ENCODE data around the gene ARID3A.
A peak's percentile ranks its signal among the peaks of the same experiment; 100 is the strongest.

ARID3A gene

DNA sequence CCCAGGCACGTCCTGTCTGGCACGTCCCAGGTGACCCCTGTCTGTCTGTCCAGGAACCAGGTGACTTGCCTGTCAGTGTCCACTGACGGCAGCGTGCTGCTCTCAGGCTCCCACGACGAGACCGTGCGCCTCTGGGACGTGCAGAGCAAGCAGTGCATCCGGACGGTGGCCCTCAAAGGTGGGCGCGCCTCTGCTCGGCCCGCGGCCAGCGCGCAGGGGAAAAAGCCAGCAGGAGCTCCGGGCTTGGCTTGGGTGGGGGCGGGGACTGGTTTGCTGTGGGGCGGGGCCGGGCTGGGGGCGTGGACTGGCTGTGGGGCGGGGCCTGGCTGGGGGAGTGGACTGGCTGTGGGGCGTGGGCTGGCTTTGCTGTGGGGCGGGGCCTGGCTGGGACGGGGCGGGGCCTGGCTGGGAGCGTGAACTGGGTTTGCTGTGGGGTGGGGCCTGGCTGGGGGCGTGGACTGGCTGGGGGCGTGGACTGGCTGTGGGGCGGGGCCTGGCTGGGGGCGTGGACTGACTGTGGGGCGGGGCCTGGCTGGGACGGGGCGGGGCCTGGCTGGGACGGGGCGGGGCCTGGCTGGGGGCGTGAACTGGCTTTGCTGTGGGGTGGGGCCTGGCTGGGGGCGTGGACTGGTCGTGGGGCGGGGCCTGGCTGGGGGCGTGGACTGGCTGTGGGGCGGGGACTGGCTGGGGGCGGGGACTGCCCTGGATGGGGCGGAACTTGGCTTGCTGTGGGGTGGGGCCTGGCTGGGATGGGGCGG is 65.5 kb downstream of the ARID3A start:
- Mint-ChIP-seq H3K27ac (no peak overlapping the region), H3K27me3 (ENCODE audit: low read depth, poor library complexity) (peaks cover 14% of the 10 kb centered on the region), H3K36me3 (ENCODE audit: low read depth) (peaks cover 17% of the 10 kb centered on the region), H3K4me1 (peaks cover 23% of the 10 kb centered on the region), H3K9me3 (no peaks in the 10 kb centered on the region), H3K4me3 (no peak overlapping the region)
- DNase-seq, result peak; percentile 69
- TF ChIP-seq CTCF (IDR thresholded peaks at IDR 0.05), result no peak

DNA sequence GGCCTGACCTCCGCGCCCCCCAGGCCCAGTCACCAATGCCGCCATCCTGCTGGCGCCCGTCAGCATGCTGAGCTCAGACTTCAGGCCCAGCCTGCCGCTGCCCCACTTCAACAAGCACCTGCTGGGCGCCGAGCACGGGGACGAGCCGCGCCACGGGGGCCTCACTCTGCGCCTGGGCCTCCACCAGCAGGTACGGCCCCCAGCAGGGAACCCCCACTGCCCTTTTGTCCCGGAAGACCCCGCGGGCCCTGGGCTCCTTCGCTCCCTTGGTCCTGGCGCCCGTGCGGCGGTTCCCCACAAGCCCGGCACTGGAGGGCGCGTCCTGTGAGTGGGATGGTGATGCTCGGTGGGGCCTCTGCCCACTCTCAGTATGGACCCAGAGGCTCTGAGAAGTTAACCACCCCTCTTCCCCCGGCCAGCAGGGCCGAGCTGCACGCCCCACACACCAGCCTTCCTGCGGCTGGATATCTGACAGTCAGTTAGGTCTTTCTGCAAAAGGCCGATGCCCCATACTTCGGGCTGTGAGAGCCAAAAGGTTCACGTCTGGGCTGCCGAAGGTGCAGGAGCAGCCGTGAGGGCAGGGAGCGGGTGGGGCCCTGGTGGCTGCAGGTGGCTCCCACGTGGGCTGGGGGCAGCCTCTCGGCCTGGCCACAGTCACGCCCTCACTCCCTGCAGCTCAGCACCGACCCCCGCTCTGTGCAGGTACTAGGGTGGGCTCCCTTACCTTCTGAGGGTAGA is 66.3 kb downstream of the ARID3A start:
- no peak for DNase-seq
- H3K27me3 Mint-ChIP-seq (ENCODE audit: low read depth, poor library complexity), result peaks cover 22% of the 10 kb centered on the region
- H3K4me1 Mint-ChIP-seq, result peaks cover 23% of the 10 kb centered on the region
- H3K36me3 Mint-ChIP-seq (ENCODE audit: low read depth), result peaks cover 10% of the 10 kb centered on the region
- no peak overlapping the region for H3K27ac Mint-ChIP-seq
- no peaks in the 10 kb centered on the region for H3K9me3 Mint-ChIP-seq
- no peak for TF ChIP-seq CTCF (IDR thresholded peaks at IDR 0.05)
- H3K4me3 Mint-ChIP-seq, result no peak overlapping the region

GRCh38 chr19:992670-993055 is 66.8 kb downstream of the ARID3A start:
- Mint-ChIP-seq H3K9me3 (no peaks in the 10 kb centered on the region), H3K27ac (peak overlapping the region; percentile 36), H3K4me3 (no peak overlapping the region), H3K4me1 (peaks cover 24% of the 10 kb centered on the region), H3K27me3 (ENCODE audit: low read depth, poor library complexity) (peaks cover 28% of the 10 kb centered on the region), H3K36me3 (ENCODE audit: low read depth) (peaks cover 10% of the 10 kb centered on the region)
- no peak for DNase-seq
- TF ChIP-seq CTCF (IDR thresholded peaks at IDR 0.05), result no peak

- peaks cover 35% of the 10 kb centered on the region for H3K27me3 Mint-ChIP-seq (ENCODE audit: low read depth, poor library complexity)
- no peak for TF ChIP-seq CTCF (IDR thresholded peaks at IDR 0.05)
- H3K27ac Mint-ChIP-seq, result peak overlapping the region; percentile 57
- no peaks in the 10 kb centered on the region for H3K9me3 Mint-ChIP-seq
- DNase-seq, result no peak
- peaks cover 10% of the 10 kb centered on the region for H3K36me3 Mint-ChIP-seq (ENCODE audit: low read depth)
- peaks cover 24% of the 10 kb centered on the region for H3K4me1 Mint-ChIP-seq
- no peak overlapping the region for H3K4me3 Mint-ChIP-seq
These were observed 67.6 kb downstream of the ARID3A start for GRCh38 chr19:993361-993830.

- Mint-ChIP-seq H3K27ac (no peak overlapping the region), H3K27me3 (ENCODE audit: low read depth, poor library complexity) (peaks cover 40% of the 10 kb centered on the region), H3K4me1 (peaks cover 24% of the 10 kb centered on the region), H3K4me3 (no peak overlapping the region), H3K9me3 (no peaks in the 10 kb centered on the region), H3K36me3 (ENCODE audit: low read depth) (peaks cover 5% of the 10 kb centered on the region)
- no peak for TF ChIP-seq CTCF (IDR thresholded peaks at IDR 0.05)
- no peak for DNase-seq
These were observed 68.1 kb downstream of the ARID3A start for GRCh38 chr19:993831-994393.
